Embryonic facial prominence (tissue), 1 donor: ENCODE measurements around the gene GNAI1.

Experiments used
- DNase-seq: peaks from one replicate; pipeline ENCODE4 v3.0.0-alpha.2; 2016; ENCODE audit errors: extremely low spot score

Gene GNAI1

DNA sequence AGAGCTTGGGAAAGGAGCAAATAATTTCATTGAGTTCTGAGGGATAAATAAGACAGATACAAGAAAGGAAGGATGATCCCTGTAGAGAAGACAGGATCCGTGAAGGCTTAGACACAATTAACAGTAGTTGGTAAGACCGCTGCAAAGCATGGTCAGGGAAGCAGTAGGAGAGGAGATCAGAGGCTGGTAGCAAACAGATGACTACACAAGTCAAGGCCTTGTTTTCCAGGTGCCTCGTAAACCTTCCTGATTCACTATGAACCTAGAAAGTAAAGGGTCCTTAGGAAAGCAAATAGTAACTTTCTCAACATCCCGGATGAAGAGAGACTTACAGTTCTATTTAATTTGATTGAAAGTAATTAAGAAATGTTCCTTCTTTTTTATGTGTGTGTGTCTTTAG lies 118.6 kb downstream of the GNAI1 start:
- DNase-seq: no peak

- DNase-seq: no peak
Measured at GRCh38 chr7:80253653-80254052, 119.0 kb downstream of the GNAI1 start.

- no peak for DNase-seq
Measured at GRCh38 chr7:80255656-80256055, 121.0 kb downstream of the GNAI1 start.

GRCh38 chr7:80257756-80258155 lies 123.1 kb downstream of the GNAI1 start:
- DNase-seq: no peak

- DNase-seq: no peak
Measured at GRCh38 chr7:80260606-80261005, 126.0 kb downstream of the GNAI1 start.

- DNase-seq: no peak
Measured at GRCh38 chr7:80263333-80263732, 128.7 kb downstream of the GNAI1 start.

DNA sequence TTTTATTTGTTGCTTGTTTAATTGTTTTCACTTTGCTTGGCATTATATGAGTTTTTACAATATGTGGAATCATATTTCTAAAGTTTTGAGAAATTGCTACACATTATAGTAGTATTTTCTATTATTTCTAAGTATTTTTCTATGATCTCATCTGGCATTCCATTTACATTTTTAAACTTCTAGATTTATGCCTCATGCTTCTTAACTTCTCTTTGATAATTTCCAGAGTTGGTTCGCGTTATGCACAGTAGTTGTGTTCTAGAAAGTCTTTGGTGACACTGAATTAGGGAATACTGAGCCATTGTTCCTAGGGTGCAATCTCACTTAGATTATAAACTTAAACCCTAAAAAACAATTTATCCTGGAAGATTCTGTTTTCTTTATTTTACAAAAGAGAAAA lies 129.2 kb downstream of the GNAI1 start:
- DNase-seq: no peak

GRCh38 chr7:80264769-80265495 lies 130.3 kb downstream of the GNAI1 start:
- no peak for DNase-seq

GRCh38 chr7:80272560-80273239 lies 138.1 kb downstream of the GNAI1 start:
- DNase-seq: no peak

DNA sequence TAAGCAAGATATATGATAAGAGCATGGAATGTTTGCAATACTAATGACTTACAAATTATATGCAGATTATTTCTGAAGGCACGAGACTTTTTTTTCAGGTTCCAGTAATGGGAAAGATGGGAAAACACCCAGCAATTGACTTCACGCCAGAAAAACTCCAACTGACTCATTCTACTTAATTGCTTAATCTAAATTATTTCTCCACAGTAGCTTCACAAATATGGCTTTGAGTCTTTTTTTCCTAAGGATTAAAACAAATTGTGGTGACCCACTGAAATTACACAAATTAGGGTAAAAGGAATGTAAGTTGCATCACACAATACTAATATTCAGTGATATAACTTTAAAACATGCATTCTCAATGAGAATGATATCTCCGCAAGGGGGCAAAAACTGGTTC lies 138.7 kb downstream of the GNAI1 start:
- no peak for DNase-seq

- DNase-seq: no peak
Measured at GRCh38 chr7:80275192-80275605, 140.6 kb downstream of the GNAI1 start.
